Stimulated activated CD4-positive, alpha-beta T cell treated with anti-CD3 and anti-CD28 coated beads, Interleukin-4, amount 100 ng/mL, for 48 hours (primary cell): ENCODE measurements around the gene PRRC2C.
"Not testable (repeated sequence)": the region's sequence is repeated elsewhere in the genome, so short reads cannot be mapped to it uniquely, and the experiment has no call there.

ENCODE experiments used
- DNase-seq, 2 donors: peaks; one replicate each; pipeline ENCODE4 v3.0.0-alpha.2; 2020; ENCODE audit warnings: low read depth in 2 of 2

Gene PRRC2C

DNA sequence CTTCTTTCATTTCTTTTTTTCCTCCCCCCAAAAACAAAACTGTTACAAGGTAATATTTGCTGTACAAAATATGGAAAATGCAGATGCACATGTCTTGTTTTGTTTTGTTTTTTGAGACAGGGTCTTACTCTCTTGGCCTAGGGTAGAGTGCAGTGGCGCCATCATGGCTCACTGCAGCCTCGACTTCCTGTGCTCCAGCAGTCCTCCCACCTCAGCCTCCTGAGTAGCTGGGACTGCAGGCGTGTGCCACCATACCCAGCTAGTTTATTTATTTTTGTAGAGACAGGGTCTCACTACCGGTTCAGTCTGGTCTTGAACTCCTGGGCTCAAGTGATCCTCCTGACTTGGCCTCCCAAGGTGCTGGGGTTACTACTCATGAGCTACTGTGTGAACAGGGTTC lies 15.5 kb downstream of the PRRC2C start:
- no peak for DNase-seq

DNA sequence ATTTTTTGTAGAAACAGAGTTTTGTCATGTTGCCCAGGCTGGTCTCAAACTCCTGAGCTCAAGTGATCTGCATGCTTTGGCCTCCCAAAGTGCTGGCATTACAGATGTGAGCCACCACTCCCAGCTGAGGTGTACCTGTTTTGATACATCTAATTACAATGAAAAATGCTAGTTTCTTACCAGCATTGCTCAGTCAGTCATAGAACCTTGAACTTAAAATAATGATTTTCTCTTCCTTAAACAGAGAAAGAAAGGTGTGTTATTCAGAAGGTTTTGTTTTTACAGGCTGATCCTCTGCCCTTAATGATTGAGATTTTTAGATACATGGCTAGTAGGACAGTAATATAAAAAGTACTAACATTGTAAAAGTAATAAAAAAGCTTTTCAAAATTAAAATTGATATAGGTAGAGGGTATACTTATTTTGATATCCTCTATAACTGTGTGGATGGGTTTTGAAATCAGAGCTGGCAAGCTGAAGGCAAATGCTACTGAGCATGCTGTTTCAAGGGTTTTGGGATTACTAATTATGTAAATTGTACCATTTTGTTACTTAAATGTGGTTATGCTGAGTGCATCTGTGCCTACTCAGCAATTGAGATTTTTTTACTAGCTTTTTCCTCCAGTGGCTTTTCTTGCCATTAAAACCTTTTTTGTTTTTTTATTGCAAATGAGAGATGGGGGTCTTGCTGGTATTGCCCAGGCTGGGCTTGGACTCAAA lies 16.1 kb downstream of the PRRC2C start:
- no peak for DNase-seq

DNA sequence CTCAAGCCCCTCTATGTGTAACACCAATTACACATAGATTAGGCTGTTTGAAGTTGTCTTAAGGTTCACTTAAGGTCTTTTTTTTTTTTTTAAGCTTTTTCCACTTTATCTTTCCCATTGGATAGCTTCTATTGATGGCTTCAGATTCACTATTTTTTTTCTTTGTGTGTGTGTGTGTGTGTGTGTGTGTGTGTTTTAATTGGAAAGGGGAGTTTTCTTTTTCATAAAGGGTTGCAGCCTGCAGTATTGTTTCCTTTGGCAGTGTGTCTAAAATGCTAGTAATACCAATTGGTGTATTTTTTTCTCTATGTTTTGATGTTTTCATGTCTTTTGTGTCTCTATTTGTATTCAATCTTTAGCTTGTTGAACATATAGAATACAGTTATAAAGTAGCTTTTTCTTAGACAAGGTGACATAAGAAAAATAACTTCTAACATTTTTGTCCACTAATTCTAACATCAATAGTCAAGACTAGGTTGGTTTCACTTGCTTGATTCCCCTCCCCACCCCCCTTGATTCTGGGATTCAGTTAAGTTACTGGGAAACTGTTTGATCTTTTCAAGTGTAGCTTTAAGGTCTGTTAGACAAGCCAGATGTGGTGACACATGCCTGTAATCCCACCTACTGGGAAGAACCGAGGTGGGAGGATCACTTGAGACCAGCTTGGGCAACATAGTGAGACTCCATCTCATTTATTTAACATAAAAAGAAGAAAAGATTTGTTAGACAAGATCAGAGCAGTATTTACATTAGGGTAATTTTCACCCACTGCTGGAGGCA lies 21.4 kb downstream of the PRRC2C start:
- DNase-seq = no peak

DNA sequence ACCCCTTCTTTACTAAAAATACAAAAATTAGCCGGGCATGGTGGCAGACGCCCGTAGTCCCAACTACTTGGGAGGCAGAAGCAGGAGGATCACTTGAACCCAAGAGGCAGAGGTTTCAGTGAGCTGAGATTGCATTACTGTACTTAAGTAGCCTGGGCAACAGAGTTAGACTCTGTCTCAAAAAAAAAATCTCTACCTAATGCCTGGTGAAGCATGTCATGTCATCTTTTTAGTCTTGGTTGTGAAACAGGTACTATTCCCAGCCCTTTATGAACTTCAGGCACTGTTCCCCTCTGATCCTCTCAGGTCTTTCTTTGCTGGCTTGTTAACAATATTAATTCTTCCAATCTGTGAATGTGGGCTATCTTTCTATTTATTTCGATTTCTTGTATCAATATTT lies 22.1 kb downstream of the PRRC2C start:
- no peak for DNase-seq

DNA sequence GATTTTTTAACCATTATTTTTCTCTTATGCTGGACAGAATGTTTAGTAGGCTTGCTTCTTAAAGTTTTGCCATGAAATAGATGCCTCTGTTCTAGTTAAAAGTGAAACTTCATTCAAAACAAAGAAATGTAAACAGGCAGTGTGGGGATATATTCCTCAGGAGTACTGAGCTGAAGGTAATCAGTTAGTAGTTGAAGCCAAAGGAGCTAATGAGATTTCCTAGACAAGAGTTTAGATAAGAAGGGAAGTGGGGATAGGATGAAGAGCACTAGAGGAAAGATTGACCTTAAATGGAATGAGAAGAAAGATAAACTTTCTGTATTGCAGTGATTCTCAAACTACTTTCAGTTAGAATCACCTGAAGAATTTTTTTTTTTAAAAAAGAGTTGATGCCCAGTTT lies 23.9 kb downstream of the PRRC2C start:
- DNase-seq = no peak

DNA sequence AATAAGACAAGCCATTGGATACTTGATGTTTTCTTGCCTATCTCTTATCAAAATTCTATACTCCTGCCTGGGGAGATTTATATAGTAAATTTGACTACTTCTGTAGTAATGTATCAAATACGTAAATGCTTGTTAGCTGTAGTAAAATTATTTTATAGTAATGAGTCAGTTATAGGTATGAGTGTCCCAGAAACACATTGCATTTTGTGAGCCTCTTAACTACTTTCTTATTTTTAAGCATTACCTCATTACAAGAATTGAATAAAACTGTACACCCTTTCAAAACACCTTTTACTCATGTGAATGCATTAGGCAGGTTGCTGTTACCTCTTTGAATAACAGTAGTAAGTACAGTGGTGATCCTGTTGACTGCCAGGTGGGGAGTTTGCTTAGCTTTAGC lies 28.4 kb downstream of the PRRC2C start:
- no peak for DNase-seq

DNA sequence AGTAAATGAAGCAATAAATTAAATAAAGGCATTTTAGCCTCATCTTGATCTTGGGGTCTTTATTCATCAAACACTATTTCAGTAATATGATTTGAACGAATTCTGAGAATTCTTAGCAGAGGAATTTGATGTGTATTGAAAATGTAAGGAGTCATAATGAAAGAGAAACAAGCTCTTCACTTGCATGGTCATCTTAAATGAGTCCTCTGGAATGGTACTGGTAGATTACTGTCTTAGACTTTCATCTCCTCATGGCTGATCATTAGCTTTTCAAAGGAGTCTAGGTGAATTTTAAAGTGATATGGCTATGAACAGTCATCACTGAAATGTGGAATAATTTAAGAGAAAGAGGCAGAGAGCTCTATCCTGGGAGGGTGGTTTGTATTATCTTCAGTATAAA lies 30.0 kb downstream of the PRRC2C start:
- DNase-seq = no peak

DNA sequence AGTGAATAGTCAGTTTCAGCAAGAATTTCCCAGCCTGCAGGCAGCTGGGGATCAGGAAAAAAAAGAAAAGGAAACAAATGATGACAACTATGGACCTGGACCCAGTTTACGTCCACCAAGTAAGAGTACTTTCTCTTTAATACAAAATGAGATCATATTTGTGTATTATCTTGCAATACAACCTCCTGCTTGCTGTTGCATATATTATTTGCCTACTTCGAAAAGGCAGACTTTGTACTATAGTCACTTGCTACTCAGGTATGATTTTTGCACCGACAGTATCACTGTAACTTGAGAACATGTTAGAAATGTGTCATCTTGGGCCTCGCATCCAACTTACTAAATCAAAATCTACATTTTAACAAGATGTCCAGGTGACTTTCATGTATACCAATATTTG lies 30.4 kb downstream of the PRRC2C start:
- DNase-seq = no peak

DNA sequence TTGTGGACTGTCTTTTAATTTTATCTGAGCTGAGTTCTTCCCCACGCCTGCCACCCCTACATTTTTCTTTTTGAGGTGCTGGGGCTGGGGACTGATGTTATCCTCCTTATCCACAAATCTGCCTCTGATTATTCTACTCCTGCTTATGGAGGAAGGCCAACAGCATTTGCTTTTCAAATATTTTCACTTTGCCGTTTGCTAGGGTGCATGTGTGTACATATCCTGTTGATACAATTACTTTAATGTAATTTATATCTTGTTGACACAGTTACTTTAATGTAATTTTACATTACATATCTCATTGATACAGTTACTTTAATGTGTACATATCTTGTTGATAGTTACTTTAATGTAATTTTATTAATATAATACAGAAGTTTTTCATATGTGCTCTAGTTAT lies 36.2 kb downstream of the PRRC2C start:
- DNase-seq = no peak

DNA sequence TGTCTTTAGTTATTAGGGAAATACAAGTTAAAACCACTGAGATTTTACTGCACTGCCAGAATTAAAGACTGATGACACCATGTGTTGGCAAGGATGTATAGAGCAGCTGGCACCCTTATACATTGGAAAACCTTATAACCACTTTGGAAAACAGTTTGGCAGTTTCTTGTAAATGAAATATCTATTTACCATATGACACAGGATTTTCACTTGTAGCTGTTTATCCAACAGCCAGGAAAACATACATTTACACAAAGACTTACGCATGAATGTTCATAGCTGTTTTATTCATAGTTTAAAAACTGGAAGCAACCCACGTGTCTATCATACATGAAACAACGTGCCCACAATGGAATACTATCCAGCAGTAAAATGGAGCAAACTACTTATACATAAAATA lies 45.3 kb downstream of the PRRC2C start:
- no peak for DNase-seq

DNA sequence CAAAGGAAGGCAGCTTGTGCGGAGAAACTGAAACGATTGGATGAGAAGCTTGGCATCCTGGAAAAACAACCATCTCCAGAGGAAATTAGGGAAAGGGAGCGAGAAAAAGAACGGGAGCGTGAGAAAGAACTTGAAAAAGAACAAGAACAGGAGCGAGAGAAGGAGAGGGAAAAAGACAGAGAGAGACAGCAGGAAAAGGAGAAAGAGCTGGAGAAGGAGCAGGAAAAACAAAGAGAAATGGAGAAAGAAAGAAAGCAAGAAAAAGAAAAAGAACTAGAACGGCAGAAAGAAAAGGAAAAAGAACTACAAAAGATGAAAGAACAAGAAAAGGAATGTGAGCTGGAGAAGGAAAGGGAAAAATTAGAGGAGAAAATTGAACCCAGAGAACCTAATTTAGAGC lies 47.2 kb downstream of the PRRC2C start:
- no peak for DNase-seq

DNA sequence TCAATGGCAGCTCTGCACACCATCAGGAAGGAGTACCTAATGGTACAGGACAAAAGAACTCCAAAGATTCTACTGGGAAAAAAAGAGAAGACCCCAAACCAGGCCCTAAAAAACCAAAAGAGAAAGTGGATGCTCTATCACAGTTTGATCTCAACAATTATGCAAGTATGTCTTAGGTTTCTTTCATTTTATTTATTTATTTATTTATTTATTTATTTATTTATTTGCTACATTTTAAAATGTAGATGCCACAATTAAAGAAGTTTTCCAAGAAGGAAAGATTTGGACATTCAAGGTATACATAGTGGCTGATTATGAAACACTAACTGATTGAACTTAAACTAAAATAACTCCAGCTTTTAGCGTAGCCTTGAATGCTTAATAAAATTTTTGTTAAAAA lies 60.2 kb downstream of the PRRC2C start:
- no peak for DNase-seq

DNA sequence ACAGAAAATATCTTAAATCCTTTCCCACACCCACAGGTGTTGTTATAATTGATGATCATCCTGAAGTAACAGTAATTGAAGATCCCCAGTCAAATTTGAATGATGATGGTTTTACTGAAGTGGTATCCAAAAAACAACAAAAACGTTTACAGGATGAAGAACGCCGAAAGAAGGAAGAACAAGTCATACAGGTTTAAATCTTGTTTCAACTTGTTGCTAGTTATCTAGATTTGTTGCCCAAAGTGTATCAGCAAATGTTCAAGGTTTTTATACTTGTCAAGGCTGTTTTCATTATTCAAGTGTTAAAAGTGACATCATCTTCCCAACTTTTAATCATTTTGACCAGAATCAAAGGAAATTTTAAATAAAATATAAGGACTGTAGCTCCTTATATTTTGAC lies 64.7 kb downstream of the PRRC2C start:
- DNase-seq = no peak

DNA sequence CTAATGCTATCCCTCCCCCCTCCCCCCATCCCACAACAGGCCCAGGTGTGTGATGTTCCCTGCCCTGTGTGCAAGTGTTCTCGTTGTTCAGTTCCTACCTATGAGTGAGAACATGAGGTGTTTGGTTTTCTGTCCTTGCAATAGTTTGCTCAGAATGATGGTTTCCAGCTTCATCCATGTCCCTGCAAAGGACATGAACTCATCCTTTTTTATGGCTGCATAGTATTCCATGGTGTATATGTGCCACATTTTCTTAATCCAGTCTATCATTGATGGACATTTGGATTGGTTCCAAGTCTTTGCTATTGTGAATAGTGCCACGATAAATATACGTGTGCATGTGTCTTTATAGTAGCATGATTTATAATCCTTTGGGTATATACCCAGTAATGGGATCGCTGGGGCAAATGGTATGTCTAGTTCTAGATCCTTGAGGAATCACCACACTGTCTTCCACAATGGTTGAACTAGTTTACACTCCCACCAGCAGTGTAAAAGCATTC lies 65.3 kb downstream of the PRRC2C start:
- DNase-seq = not testable (repeated sequence)

DNA sequence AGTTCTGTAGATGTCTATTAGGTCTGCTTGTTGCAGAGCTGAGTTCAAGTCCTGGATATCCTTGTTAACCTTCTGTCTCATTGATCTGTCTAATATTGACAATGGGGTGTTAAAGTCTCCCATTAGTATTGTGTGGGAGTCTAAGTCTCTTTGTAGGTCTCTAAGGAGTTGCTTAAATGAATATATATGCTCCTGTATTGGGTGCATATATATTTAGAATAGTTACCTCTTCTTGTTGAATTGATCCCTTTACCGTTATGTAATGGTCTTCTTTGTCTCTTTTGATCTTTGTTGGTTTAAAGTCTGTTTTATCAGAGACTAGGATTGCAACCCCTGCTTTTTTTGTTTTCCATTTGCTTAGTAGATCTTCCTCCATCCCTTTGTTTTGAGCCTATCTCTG lies 68.6 kb downstream of the PRRC2C start:
- DNase-seq = not testable (repeated sequence)

DNA sequence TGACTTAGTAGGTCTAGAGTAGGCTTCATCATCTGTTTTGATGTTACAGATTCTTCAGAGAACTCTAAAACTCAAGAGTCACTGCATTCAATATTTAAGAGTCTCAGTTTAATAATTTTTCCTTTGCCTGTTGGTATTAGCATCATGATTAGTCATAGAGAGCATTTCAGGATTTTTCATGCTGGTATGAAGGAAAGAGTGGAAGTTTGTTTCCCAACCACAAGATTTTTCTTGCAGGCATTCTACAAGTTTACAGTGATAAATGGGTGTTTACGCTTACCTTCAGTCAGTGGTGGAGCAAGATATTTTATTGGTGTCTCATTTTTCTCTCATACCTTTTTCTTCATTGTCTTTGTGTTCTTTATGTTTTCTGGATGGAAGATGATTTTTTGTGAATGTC lies 78.3 kb downstream of the PRRC2C start:
- no peak for DNase-seq

DNA sequence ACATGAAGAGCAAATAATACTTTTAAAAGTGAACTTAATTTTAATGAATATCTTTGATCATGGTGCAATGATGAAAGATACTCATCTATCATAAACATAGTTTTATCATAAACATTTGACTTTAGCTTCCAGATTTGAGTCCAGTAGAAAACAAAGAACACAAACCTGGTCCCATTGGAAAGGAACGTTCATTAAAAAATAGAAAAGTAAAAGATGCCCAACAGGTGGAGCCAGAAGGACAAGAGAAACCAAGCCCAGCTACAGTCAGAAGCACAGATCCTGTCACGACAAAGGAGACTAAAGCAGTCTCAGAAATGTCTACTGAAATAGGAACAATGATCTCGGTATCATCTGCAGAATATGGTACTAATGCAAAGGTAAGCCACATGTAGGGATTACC lies 81.1 kb downstream of the PRRC2C start:
- no peak for DNase-seq

DNA sequence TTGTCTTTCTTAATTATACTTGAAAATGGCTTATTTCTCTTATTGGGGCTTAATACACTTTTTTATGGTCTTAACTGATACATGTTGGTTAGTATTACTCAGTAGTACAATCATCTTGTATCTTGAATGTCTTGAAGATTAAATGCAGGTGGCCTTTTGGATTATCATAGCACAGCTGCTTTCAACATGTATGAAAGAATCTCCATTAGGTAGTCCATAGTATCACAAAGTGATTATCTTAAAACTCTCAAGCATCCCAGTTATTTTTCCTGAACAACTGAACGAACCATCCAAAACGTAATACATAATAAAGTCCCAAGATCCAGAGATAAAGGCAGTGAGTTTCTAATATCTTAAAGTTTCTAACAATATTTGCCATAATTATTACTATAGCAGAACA lies 85.0 kb downstream of the PRRC2C start:
- DNase-seq = no peak

DNA sequence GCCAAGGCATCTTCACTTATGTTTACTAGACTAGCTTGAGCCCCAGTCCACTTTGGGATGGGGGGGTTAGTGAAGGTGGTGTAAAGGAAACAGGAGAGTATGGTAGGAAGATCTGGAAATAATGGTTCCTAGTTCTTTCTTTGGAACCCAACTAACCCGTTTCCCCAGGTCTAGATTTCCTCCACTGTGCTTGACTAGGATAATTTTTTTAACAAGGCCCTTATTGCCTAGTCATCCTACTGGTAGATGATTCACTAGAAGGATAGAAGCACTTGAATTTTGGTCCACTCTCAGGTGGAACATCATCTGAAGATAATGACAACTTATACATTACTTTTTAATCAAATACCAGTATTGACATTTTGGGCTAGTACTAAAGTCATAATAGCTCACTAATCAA lies 90.8 kb downstream of the PRRC2C start:
- DNase-seq = no peak

DNA sequence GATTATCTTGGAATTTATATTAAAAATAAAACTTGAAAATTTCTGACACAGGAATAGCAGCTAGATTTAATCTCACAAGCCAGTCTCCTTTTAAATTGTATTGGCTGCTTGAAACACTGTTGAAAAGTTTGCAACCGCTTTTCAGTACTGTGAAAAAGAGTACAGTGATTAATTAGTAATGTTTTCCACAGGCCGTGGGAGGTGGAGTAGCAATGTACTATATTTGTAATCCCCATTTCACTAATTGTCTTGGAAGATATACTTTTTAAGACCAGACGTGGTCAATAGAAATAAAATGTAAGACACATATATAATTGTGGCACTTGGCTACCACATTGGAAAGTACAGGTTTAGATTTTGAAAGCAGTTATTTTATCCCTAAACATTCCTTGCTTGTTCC lies 95.9 kb downstream of the PRRC2C start:
- no peak for DNase-seq

DNA sequence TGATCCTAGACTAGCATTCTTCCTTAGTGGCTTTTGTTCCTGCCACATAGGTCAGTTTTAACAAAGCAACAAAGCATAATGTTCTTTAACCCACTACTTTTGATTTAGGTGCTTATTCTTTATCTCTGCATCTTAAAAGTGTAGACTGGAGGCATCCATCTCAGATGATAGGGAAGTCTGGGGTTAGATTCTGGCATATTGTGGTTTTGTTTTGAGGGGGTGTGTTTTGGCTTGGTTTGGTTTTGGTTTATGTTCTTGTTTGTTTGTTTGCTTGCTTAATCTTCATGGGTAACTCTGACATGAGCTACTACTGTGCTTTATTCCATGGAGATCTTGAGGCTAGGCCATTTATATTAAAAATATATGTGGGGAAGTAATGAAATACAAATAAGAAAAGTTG lies 96.4 kb downstream of the PRRC2C start:
- no peak for DNase-seq

DNA sequence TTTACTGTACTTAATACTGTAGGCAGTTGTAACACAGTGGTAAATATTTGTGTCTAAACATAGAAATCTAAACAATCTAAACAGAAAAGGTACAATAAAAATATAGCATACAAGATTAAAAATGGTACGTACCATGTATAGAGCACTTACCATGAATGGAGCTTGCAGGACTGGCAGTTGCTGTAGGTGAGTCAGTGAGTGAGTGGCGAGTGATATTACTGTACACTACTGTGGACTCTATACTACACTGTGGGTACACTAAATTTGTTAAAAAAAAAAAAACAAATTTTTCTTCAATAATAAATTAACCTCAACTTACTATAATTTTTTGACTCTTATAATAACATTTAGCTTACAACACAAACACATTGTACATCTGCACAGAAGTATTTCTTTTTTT lies 97.3 kb downstream of the PRRC2C start:
- DNase-seq = no peak

DNA sequence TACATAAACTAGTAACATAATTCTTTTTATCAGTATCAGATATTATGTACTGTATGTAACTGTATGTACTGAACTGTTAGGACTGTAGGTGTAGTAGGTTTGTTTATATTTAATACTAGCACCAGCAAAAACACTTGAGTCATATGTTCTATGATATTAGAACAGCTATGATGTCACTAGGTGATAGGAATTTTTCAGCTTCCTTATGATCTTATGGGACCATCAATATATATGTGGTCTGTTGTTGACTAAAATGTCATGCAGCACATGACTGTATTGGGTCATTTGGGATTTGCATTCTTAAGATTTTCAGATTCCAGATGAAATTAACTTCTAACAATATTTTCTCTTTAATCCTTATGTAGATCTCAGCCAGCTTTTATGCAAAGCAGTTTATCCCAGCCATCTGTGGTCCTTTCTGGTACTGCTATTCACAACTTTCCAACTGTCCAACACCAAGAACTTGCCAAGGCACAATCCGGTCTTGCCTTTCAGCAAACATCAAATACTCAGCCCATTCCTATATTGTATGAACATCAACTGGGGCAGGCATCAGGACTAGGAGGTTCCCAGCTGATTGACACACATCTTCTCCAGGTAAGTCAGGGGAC lies 98.4 kb downstream of the PRRC2C start:
- no peak for DNase-seq
